Measurements from ENCODE around the gene CIITA.

CIITA gene

GRCh38 chr16:10856042-10856441 lies 21.0 kb upstream of the CIITA start:
- H3K27me3 ChIP-seq (ENCODE audit: insufficient read depth, poor library complexity, severe bottlenecking), result no peaks in the 10 kb centered on the region
- H3K4me3 ChIP-seq (replicated peaks; ENCODE audit: insufficient read depth, low read length), result no peak overlapping the region
- no peak for TF ChIP-seq GABPA (IDR thresholded peaks at IDR 0.05; ENCODE audit: low read depth)
- TF ChIP-seq POLR2AphosphoS5 (IDR thresholded peaks at IDR 0.05; ENCODE audit: low read depth), result no peak
- TF ChIP-seq, protein P1, sequence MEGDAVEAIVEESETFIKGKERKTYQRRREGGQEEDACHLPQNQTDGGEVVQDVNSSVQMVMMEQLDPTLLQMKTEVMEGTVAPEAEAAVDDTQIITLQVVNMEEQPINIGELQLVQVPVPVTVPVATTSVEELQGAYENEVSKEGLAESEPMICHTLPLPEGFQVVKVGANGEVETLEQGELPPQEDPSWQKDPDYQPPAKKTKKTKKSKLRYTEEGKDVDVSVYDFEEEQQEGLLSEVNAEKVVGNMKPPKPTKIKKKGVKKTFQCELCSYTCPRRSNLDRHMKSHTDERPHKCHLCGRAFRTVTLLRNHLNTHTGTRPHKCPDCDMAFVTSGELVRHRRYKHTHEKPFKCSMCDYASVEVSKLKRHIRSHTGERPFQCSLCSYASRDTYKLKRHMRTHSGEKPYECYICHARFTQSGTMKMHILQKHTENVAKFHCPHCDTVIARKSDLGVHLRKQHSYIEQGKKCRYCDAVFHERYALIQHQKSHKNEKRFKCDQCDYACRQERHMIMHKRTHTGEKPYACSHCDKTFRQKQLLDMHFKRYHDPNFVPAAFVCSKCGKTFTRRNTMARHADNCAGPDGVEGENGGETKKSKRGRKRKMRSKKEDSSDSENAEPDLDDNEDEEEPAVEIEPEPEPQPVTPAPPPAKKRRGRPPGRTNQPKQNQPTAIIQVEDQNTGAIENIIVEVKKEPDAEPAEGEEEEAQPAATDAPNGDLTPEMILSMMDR (IDR thresholded peaks at IDR 0.05; ENCODE audit: insufficient read depth, low read length), result no peak
- no peak for TF ChIP-seq REST (IDR thresholded peaks at IDR 0.05; ENCODE audit: insufficient replicate concordance, low read depth)
- TF ChIP-seq SPI1 (IDR thresholded peaks at IDR 0.05; ENCODE audit: borderline replicate concordance, low read depth), result no peak
- no peak overlapping the region for H3K27ac ChIP-seq (replicated peaks)
- no peak for DNase-seq (ENCODE audit: low read depth in 1 of 2, low spot score in 1 of 2)

DNA sequence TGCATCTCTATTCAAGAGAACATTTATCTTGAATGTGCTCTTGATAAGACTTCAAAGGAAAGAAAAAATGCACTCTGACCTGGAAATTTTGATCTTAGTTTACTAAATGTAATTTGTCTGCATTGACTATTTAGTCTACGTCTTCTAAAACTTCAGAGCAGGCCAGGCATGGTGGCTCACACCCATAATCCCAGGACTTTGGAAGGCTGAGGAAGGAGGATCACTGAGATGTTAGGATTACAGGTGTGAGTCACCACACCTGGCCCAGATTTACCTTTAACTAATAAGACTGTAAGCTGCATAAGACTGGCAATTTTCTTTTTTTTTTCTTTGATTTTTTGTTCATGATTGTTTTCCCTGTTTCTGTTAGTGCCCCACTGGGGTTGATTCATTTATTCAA lies 18.8 kb upstream of the CIITA start:
- H3K4me3 ChIP-seq (replicated peaks; ENCODE audit: insufficient read depth, low read length), result no peak overlapping the region
- DNase-seq (ENCODE audit: low read depth in 1 of 2, low spot score in 1 of 2), result no peak
- TF ChIP-seq SPI1 (IDR thresholded peaks at IDR 0.05; ENCODE audit: borderline replicate concordance, low read depth) (no peak), GABPA (IDR thresholded peaks at IDR 0.05; ENCODE audit: low read depth) (no peak), REST (IDR thresholded peaks at IDR 0.05; ENCODE audit: insufficient replicate concordance, low read depth) (no peak), POLR2AphosphoS5 (IDR thresholded peaks at IDR 0.05; ENCODE audit: low read depth) (no peak)
- TF ChIP-seq, protein P1 (IDR thresholded peaks at IDR 0.05; ENCODE audit: insufficient read depth, low read length), result no peak
- no peak overlapping the region for H3K27ac ChIP-seq (replicated peaks)
- no peaks in the 10 kb centered on the region for H3K27me3 ChIP-seq (ENCODE audit: insufficient read depth, poor library complexity, severe bottlenecking)

- DNase-seq (ENCODE audit: low read depth in 1 of 2, low spot score in 1 of 2), result no peak
- H3K4me3 ChIP-seq (replicated peaks; ENCODE audit: insufficient read depth, low read length), result no peak overlapping the region
- no peak overlapping the region for H3K27ac ChIP-seq (replicated peaks)
- TF ChIP-seq SPI1 (IDR thresholded peaks at IDR 0.05; ENCODE audit: borderline replicate concordance, low read depth) (no peak), REST (IDR thresholded peaks at IDR 0.05; ENCODE audit: insufficient replicate concordance, low read depth) (no peak)
- no peaks in the 10 kb centered on the region for H3K27me3 ChIP-seq (ENCODE audit: insufficient read depth, poor library complexity, severe bottlenecking)
Measured at GRCh38 chr16:10859020-10859419, 18.0 kb upstream of the CIITA start.

- Histone ChIP-seq H3K27me3 (ENCODE audit: insufficient read depth, poor library complexity, severe bottlenecking) (no peaks in the 10 kb centered on the region), H3K27ac (replicated peaks) (no peak overlapping the region), H3K4me3 (replicated peaks; ENCODE audit: insufficient read depth, low read length) (no peak overlapping the region)
- DNase-seq (ENCODE audit: low read depth in 1 of 2, low spot score in 1 of 2), result no peak
- TF ChIP-seq SPI1 (IDR thresholded peaks at IDR 0.05; ENCODE audit: borderline replicate concordance, low read depth) (no peak), POLR2AphosphoS5 (IDR thresholded peaks at IDR 0.05; ENCODE audit: low read depth) (no peak), REST (IDR thresholded peaks at IDR 0.05; ENCODE audit: insufficient replicate concordance, low read depth) (no peak), GABPA (IDR thresholded peaks at IDR 0.05; ENCODE audit: low read depth) (no peak)
- TF ChIP-seq, protein P1 (IDR thresholded peaks at IDR 0.05; ENCODE audit: insufficient read depth, low read length), result no peak
Measured at GRCh38 chr16:10859658-10860057, 17.3 kb upstream of the CIITA start.
